ENCODE results near the gene NTRK2.

The NTRK2 gene

DNA sequence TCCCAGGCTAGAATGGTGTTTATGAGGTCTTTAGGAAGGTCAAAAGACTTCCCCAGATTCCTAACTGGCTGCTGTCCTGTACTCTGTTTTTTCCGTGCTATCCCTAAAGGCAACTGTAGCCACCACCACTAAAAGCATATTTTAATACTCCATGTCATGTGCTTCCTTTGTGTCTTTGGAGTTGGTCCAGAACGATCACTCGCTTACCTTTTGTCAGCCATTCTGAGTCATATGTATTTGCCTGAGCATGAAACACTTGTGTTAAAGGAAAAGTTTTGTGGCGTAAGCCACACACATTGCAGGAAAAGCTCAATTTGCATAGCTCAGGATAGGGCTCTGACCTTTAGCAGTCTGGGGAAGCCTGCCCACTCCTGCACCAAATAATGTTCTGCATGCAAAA lies 299.6 kb downstream of the NTRK2 start:
- DNase-seq: no peak

DNA sequence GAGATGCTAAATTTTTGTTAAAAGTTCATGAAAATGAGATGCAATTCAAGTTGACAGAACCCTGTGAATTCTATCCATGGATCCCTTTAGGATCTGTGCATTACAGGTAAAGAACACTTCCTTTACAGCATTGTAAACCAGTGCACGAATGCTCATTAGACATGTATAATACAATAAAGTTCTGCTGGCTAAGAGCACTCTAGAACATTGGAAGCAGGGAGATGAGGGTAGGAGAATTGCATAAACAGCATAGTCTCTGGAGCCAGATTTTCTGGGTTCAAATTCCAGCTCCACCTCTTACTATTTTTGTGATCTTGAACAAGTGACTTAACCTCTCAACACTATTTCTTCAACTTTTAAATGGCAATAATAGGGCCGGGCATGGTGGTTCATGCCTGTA lies 300.2 kb downstream of the NTRK2 start:
- no peak for DNase-seq

GRCh38 chr9:84970432-84970831 lies 300.9 kb downstream of the NTRK2 start:
- no peak for DNase-seq

- DNase-seq: no peak
Measured at GRCh38 chr9:84971571-84971970, 302.0 kb downstream of the NTRK2 start.

DNA sequence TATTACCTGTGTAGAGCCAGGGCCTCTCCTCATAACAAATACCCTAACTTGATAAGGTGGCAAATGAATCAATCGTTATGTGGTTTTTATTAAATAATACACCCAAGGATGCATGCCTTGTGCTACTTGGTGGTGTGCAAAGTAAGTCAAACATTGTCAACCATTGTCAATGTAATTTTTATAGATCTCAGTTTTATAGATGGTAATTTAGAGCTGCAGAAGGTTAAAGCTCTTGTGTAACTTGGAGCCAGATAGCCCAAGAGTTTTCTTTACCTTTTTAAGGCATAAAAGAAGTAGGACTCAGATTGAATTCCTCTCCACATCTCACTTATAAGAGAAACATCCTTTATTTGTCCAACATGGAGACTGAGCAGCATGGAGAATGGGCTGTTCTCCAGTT lies 304.7 kb downstream of the NTRK2 start:
- no peak for DNase-seq

DNA sequence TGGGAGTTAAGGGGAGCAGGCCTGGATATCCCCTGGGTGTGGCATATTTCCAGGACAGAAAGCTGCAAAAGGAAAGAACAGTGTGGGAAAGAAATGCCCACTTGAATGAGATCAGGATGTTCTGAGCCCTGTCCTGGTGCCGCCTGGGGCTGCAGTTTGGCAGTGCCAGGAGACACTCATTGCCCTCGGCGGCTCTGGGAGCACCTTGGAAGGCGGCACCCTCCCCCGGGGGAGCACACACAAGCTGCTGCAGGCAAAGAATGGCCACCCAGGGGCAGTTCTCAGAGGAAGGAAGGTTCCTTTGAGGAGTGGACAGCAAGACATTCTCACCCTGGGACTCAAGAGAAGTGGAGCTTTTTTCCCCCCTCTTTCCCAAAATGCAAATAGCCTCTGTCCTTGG lies 305.3 kb downstream of the NTRK2 start:
- DNase-seq: peak in 40 of 56 donors; percentile 12 to 84 (median 54)

DNA sequence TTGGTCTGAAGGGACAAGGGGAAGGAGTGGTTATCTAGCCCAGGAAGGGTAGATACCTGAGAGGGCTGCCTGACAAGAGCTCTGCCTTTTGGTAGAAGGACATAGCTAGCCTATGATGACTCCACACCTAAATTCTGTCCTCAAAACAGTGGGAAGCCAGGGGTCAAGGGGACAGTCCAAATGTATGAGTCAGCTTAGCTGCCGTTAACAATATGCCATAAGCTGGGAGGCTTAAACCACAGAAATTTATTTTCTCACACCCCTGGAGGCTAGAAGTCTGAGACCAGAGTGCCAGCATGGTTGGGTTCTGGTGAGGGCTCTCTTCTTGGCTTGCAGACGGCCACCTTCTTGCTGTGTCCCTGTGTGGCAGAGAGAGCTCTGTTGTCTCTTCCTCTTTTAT lies 306.4 kb downstream of the NTRK2 start:
- no peak for DNase-seq

DNA sequence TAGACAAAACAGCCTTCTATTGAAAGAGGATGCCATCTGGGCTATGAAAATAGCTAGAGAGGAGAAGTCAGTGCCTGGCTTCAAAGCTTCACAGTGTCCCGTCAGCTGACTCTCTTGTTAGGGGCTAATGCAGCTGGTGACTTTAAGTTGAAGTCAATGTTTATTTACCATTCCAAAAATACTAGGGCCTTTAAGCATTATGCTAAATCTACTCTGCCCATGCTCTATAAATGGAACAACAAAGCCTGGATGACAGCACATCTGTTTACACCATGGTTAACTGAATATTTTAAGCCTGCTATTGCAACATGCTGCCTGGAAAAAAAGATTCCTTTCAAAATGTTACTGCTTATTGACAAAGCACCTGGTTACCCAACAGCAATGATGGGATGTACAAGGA lies 309.1 kb downstream of the NTRK2 start:
- DNase-seq: no peak

- no peak for DNase-seq
Measured at GRCh38 chr9:84983749-84984148, 314.2 kb downstream of the NTRK2 start.

GRCh38 chr9:84988621-84989020 lies 319.1 kb downstream of the NTRK2 start:
- peak in 5 of 56 donors; percentile 6 to 31 (median 20) for DNase-seq

- DNase-seq: peak in 50 of 56 donors; percentile 14 to 91 (median 60)
Measured at GRCh38 chr9:84990416-84990815, 320.9 kb downstream of the NTRK2 start.

GRCh38 chr9:84990850-84991513 lies 321.5 kb downstream of the NTRK2 start:
- peak in 14 of 56 donors; percentile 43 to 71 (median 57) for DNase-seq

DNA sequence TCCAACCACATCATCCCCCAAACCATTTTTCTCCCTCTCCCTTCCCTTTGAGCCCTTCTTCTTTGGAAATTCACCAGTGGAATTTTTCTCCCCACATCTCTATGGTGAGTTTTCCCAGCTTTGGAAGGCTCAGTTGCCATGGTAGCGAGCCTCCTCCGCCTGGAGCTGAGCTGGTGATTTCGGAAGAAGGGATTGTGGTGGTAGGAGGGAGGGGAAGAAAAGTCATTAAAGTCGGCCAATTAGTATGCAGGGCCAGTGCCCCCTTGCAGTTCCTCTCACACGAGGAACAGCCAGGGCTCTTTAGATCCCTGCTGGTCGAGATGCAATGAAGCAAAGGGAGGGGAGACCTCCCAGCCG lies 322.0 kb downstream of the NTRK2 start:
- peak in 49 of 56 donors; percentile 23 to 86 (median 51) for DNase-seq

- peak in 1 of 56 donors; percentile 9 for DNase-seq
Measured at GRCh38 chr9:84992381-84992780, 322.9 kb downstream of the NTRK2 start.

GRCh38 chr9:84993105-84993504 lies 323.6 kb downstream of the NTRK2 start:
- no peak for DNase-seq

GRCh38 chr9:84996029-84996428 lies 326.5 kb downstream of the NTRK2 start:
- no peak for DNase-seq

DNA sequence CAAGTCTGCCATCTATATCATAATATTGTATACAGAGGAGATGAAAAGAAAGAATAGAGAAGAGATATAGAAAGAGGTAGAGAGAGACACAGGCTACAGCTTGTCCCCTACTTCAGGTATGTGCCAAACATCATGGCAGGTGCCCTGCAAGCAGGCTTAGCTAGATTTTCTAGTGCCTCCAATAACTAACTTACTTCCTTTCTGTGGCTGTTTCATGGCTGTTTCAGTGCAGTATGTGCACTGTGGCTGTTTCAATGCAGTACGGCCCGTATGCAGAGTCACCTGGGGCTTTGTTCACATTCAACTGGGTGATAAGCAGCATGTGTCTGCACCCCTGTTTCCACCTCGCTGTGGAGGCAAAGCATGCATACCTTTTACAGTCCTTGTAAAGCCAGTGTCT lies 327.2 kb downstream of the NTRK2 start:
- DNase-seq: no peak

- DNase-seq: peak in 8 of 56 donors; percentile 6 to 34 (median 20)
Measured at GRCh38 chr9:84997472-84997871, 327.9 kb downstream of the NTRK2 start.

- no peak for DNase-seq
Measured at GRCh38 chr9:84998639-84999038, 329.1 kb downstream of the NTRK2 start.

- DNase-seq: no peak
Measured at GRCh38 chr9:84999788-85000187, 330.3 kb downstream of the NTRK2 start.

GRCh38 chr9:85001925-85002324 lies 332.4 kb downstream of the NTRK2 start:
- no peak for DNase-seq

DNA sequence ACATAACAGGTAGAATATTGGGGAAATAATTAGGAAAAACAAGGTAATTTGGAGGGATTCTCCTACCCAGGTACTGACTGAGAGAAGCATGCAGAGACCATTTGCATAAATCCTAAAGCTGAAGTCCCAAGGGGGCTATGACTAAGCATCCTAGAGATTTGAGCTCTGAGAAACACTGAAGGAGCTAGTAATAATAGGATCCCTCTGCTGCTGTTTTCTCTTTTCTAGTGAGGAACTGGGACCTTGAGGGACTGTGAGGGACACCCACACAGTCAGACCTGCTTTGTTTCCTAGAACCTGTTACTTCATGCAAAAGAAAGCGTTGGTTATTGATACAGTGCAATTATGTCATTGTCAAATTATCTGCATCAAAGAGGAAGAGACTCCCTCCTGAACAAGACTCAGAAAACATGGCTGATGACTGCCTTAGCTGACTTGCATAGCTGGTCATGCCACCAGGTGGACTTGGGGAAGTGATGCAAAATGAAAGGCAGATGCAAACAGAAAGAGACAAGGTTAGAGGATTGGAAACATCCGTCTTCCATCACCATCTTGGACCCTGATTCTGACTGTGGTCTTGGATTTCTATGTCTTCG lies 335.4 kb downstream of the NTRK2 start:
- DNase-seq: no peak

- no peak for DNase-seq
Measured at GRCh38 chr9:85007748-85008147, 338.2 kb downstream of the NTRK2 start.

Measured in nucleus accumbens (tissue), 56 donors.